GM19463 (cell line): ENCODE measurements around the gene MUC6.

Source experiments
- ATAC-seq: cut with Tn5 transposase; IDR thresholded peaks from one replicate; pipeline ENCODE4 v1.9.1; 2021; ENCODE audit warnings: mild to moderate bottlenecking, moderate library complexity; ENCODE audit not compliant: unreplicated experiment

MUC6 gene

GRCh38 chr11:970319-970871 lies 66.1 kb downstream of the MUC6 start:
- no peak for ATAC-seq

GRCh38 chr11:969651-970205 lies 66.8 kb downstream of the MUC6 start:
- no peak for ATAC-seq

GRCh38 chr11:968822-969221 lies 67.7 kb downstream of the MUC6 start:
- no peak for ATAC-seq

GRCh38 chr11:967995-968751 lies 68.3 kb downstream of the MUC6 start:
- no peak for ATAC-seq

- ATAC-seq = no peak
These were observed 71.2 kb downstream of the MUC6 start for GRCh38 chr11:965206-965775.

GRCh38 chr11:963852-964251 lies 72.7 kb downstream of the MUC6 start:
- ATAC-seq = no peak
